ENCODE results near the gene FAM3C.

GRCh38 chr7:121328508-121329190, 67.5 kb downstream of the FAM3C start, which contains the start of gene WNT16:
- no peak for TF ChIP-seq CTCF (conservative IDR thresholded peaks at IDR 0.05)
- no peak for TF ChIP-seq ZFX (IDR thresholded peaks at IDR 0.05)
